Colonic mucosa (tissue), 4 donors: ENCODE measurements around the gene GRWD1. TPM values are rescaled to one million over a fixed set of nuclear protein-coding genes. Genes with fewer than 3 reads are reported as not detected.

Experiments
- DNase-seq: peaks from one replicate; pipeline ENCODE4 v3.0.0-alpha.2; 2020
- H3K27ac ChIP-seq: fragments of 200-600 bp; one replicate; pipeline ENCODE4 v1.8.0; 2021
- H3K27me3 ChIP-seq: fragments of 200-600 bp; one replicate; pipeline ENCODE4 v1.8.0; 2021
- H3K36me3 ChIP-seq: fragments of 200-600 bp; one replicate; pipeline ENCODE4 v1.8.0; 2021
- H3K4me1 ChIP-seq: fragments of 200-600 bp; one replicate; pipeline ENCODE4 v1.8.0; 2021; ENCODE audit warnings: mild to moderate bottlenecking
- H3K4me3 ChIP-seq: fragments of 200-600 bp; one replicate; pipeline ENCODE4 v1.8.0; 2021
- H3K9ac ChIP-seq, 2 donors: one replicate each; pipeline ENCODE4 v1.7.0; 2013; ENCODE audit warnings: control low read depth in 2 of 2, low read depth in 2 of 2, low read length in 2 of 2
- H3K9me3 ChIP-seq: fragments of 200-600 bp; one replicate; pipeline ENCODE4 v1.8.0; 2021
- CTCF ChIP-seq: fragments of 200-600 bp; IDR thresholded peaks from one replicate; pipeline ENCODE4 v1.8.0; 2022; ENCODE audit warnings: antibody characterized with exemption, mild to moderate bottlenecking
- intact Hi-C: fragments of 100-400 bp; cut with DNase I; formaldehyde crosslinking; loops from one replicate; pipeline ENCODE4 v1.14.1; 2022
- total RNA-seq, 2 donors: library from RNA; stranded (reverse); fragmentation: NEBNext Ultra II Directional in 1 of 2; extraction: Animal tissue kit (Norgen Biotek cat#: 25700) in 1 of 2; gene quantifications; one replicate each; pipeline ENCODE4 v1.2.1, GENCODE V29; 2021
- donor health status: healthy.
- donor health status: DM: no; HTN: no; CAD: no.
- donor health status: DM: no; HTN: no; CAD: no.

GRWD1 gene
- total RNA-seq, 2 donors from 2014 or later = 17.0 to 45.8 TPM

DNA sequence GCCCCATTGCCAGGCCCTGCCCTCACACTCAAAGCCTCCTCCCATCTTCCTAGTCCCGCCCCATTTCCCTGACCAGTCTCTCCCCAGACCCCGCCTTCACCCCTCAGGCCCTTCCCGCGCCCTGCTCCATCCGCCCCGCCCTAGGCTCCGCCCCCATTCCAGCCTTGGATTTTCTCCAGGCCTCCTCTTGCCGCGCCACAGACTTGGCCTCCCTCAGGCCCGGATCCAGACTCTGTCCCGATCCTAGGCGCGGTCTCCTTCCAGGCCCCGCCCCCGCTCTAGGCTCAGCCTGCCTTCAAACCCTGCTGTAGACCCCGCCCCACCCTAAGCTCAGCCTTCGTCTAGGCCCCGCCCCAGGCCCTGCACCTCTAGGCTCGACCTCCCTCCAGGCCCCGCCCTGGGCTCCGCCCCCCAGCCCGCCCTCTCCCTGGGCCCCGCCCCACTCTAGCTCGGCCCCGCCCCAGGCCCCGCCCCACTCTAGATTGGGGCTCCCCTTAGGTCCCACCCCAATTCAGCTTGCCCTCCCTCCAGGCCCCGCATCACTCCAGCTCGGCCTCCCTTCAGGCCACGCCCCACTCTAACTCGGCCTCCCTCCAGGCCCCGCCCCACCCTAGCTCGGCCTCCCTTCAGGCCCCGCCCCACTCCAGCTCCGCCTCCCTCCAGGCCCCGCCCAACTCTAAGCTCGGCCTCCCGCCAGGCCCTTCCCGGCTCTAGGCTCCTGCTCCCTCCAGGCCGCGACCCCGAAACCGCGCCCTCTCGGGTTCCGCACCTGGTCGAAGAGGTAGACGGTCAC is 47.3 kb downstream of the GRWD1 start:
- TF ChIP-seq CTCF = no peak
- peaks cover 9% of the 10 kb centered on the region for H3K4me1 ChIP-seq
- H3K27me3 ChIP-seq = peaks cover 10% of the 10 kb centered on the region
- peak overlapping the region in 1 of 2 donors; percentile 88 for H3K9ac ChIP-seq
- intact Hi-C loops = no loop called here
- peak overlapping the region; percentile 55 for H3K27ac ChIP-seq
- no peaks in the 10 kb centered on the region for H3K9me3 ChIP-seq
- H3K4me3 ChIP-seq = peak overlapping the region; percentile 30
- DNase-seq = peak; percentile 97
- H3K36me3 ChIP-seq = no peaks in the 10 kb centered on the region

GRCh38 chr19:48493718-48494401 is 48.1 kb downstream of the GRWD1 start:
- H3K36me3 ChIP-seq = no peaks in the 10 kb centered on the region
- no peak for TF ChIP-seq CTCF
- H3K27me3 ChIP-seq = peaks cover 10% of the 10 kb centered on the region
- H3K9ac ChIP-seq = peak overlapping the region; percentile 51 to 88
- H3K4me1 ChIP-seq = peaks cover 6% of the 10 kb centered on the region
- no peaks in the 10 kb centered on the region for H3K9me3 ChIP-seq
- DNase-seq = no peak
- H3K4me3 ChIP-seq = peak overlapping the region; percentile 35
- intact Hi-C loops = no loop called here
- no peak overlapping the region for H3K27ac ChIP-seq

- Histone ChIP-seq H3K4me3 (no peak overlapping the region), H3K27me3 (peaks cover 7% of the 10 kb centered on the region), H3K27ac (peak overlapping the region; percentile 29), H3K36me3 (no peaks in the 10 kb centered on the region), H3K9ac (no peak overlapping the region), H3K4me1 (no peaks in the 10 kb centered on the region), H3K9me3 (no peaks in the 10 kb centered on the region)
- TF ChIP-seq CTCF = no peak
- DNase-seq = no peak
- intact Hi-C loops = no loop called here
These were observed 49.6 kb downstream of the GRWD1 start for GRCh38 chr19:48495396-48495795.

DNA sequence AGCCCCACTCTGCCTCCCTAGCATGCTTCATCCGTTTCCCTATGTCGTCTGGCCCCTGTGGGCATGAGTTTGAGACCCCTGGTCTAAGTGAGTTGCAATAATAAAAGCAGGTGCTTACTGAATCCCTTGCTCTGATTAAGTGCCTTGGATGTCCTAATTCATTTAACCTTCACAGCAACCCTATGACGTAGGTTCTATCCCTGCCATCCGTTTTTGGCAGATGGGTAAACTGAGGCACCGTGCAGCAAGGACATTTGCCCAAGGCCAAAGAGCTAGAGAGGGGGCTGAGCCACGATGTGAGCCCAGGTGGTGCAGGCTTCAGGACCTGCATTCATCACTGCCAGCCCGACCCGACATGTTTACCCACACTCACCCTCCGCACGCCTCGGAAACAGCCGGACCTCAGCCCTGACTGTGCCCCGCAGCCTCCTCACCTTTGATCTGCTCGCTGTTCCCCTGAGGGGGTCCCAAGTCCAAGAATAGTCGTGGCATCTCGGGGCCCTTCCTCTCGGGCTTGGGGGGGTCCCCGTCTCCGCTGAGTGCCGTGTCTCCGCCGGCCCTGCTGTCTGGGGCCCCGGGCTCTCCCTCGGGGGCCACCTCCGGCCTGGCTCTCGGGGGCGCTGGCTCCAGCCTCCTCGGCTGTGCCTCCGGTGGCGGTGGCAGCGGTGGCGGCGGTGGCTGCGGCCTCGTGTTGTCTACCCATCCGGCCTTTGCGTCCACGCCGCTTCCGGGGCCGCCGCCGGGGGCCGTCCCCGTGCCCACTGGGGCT is 51.4 kb downstream of the GRWD1 start:
- no peak for DNase-seq
- H3K27me3 ChIP-seq = peaks cover 17% of the 10 kb centered on the region
- H3K4me1 ChIP-seq = no peaks in the 10 kb centered on the region
- no peak for TF ChIP-seq CTCF
- no peak overlapping the region for H3K27ac ChIP-seq
- no peak overlapping the region for H3K4me3 ChIP-seq
- no peaks in the 10 kb centered on the region for H3K9me3 ChIP-seq
- no peak overlapping the region for H3K9ac ChIP-seq
- H3K36me3 ChIP-seq = no peaks in the 10 kb centered on the region
- intact Hi-C loops = no loop called here
